GM21447 (cell line): ENCODE measurements around the gene ME3.

ENCODE experiments used
- ATAC-seq: cut with Tn5 transposase; IDR thresholded peaks from one replicate; pipeline ENCODE4 v1.9.1; 2021; ENCODE audit not compliant: unreplicated experiment

ME3 gene

DNA sequence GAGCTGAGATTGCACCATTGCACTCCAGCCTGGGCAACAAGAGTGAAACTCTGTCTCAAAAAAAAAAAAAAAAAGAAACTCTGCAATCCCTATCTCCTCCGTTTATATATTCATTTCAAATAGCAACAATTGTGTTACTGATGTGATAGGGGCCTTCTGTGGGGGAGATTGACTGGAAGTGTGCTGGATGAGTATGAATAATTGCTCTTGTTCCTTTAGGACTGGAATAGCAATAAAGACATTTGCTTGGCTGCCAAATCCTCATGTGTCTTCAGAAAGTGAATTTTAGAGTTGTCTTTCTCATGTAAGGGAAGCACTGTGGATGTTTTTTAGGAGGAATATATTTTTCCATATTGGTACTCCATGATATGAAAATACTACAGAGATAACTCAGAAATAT lies 21.1 kb upstream of the ME3 start:
- no peak for ATAC-seq

DNA sequence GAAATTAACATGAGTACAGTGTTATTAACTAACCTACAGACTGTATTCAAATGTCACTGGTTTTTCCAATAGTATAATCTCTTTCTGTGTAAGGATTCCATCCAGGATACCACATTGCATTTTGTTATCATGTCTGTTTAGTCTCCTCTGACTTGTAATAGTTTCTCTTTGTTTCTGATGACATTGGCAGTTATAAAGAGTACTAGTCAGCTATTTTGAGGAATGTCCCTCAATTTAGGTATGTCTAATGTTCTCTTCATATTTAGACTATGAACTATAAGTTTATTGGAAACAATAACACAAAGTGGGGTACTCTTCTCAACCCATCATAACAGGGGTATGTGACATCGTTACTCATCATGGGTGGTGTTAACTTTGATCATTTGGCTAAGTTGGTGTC lies 20.3 kb upstream of the ME3 start:
- ATAC-seq: no peak

DNA sequence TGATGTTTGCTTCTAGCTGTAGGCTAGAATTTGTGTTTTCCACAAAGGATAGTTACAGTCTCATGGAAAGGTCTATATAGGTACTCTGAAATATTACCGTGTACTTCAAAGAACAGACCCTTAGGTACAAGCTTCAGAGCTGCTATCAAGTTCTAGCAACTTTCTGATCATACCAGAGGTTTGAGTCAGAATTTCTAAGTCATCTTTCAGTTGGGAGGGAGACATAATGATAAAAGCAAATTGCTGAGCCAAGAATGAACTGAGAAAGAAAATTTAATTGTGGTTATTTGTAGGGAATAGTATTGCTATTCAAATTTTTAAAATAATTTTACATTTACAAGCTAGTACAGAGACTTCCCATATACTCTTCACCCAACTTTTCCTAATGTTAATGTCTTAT lies 19.9 kb upstream of the ME3 start:
- ATAC-seq: no peak

DNA sequence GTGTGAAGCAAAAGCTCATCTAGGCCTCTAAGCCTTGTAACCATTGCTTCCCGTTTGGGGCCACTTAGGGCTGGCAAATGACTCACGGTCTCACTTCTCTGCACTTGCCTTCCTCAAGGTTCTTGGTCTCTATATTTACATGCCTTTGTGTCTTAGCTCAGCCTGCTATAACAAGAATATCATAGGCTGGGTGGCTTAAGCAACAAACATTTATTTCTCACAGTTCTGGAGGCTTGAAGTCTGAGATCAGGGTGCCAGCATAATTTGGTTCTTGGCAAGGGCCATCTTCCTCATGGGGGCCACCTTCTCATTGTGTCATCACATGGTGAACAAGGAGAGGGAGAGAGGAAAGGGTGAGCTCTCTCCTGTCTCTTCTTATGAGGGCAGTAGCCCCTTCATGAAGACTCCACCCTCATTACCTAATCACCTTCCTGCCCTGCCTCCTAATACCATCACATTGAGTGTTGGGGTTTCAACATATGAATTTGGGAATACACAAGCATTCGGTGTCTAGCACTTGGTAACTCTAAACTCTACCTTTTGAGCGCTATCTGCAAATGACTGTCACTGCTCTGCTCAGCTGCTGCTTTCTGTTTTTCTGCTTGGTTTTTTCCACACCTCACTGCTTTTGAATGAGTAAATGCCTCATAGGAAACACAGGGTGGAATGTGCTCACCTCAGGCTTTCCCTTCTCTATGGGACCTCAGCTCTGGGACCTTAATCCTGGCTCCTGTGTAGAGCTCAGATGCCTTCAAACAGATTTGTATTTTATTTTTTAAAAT lies 16.2 kb upstream of the ME3 start:
- peak; percentile 79 for ATAC-seq

DNA sequence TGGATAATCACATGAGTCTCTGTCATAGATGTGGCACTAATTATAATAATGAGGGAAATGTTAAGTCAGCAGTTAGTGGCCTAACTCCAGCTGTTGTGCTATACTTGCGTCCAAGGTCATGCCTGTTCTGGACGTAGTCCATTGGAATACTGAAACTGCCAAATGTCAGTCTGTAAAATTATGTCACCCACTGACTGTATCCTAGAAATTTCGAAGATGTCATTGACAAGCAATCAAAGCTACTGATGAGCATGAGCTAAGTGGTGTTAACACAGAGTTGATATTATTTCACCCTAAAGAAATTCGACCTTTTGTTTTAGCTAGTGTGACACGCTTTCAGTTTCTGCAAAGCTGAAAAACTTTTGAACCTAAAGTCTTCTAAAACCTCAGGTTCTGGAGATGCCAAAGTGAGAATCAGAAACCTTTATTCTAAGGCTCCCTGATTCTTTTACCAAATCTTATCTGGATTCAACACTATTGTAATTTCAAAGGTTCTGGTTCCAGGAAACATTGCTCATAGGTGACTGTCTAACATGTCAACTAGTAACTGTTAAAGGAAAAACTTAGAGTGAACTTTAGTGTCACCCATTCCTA lies 14.9 kb upstream of the ME3 start:
- no peak for ATAC-seq

DNA sequence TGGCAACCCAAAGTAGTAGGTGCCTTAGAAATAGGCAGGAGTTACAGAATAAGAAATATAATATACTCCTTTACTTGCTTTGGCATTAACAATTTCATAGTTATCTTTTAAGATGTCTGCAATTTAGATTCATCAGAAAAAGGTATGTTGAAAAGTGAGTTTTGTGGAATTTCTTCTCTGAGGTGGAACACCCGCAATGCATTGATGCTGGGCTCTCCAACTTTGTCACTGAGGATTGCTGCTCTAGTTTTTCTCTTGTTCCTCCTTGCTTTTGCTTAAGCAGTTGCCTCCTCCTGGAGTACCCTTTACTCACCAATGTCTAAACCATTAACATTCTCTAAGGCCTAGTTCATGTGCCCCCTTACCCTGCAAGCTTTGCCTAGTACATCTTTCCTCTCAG lies 14.1 kb upstream of the ME3 start:
- ATAC-seq: no peak

DNA sequence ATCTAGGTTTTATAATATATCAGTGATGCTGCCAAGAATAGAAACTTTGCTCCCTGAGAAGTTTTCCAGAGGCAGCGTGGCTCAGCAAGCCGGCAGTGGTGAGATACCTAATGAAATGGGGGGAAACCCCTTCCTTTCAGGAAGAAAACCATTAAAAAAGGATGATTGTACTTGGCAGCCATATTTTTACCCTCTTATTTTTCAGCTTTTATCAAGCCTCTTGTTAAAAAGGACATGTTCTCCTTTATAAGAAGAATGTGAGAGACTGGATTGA lies 9.0 kb upstream of the ME3 start:
- ATAC-seq: no peak

DNA sequence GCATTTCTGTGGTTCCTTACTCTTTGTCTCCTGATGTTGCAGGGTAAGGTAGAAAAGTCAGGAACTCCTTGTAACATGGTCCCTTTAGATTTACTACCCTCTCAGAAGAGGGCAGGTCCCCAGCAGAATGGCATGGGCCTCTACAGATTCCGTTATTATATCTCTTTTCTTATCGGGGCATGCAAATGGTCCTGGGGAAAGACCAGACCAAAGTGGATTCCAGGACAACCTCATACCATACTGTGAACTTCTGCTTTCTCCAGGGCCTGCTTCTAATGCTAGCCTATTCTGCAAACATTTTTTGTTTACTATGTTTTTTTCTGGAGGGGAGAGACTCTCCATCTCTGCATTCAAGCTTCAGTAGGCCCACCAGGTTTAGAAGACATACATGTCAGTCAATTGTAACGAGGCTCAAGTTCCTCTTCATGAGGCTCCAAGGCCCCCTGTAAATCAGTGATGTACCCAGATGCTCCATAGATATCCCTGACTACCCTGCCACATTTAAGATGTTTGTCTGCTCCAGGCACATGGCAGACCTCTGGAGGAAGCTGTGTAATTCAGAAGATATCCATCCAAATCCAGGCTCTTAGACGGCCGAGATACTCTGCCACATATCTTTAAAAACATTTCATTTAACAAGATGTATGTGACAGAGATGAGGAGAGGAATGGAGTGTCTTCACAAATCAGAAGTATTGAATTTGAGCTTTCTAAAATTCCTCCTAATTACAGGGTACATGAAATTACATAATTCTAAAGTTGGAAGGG lies 8.5 kb upstream of the ME3 start:
- ATAC-seq: no peak

DNA sequence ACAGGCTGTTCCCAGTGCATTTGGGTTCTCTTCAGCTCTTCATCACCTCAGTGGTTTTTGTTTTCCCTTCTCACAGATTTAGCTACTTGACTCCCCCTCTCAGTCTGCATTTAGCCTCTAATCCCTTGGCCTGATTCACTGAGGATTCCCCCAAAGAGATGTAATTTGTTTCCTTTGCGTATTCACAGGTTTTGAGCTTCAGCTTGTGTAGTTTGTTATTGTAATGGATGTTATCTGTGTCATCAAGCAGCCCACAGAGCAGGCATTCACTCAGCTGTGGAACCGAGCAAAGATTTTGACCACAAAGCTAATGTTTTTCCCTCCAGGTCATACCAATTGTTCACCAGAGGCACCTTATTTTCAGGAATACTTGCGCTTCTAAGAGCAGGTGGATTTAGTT lies 6.4 kb upstream of the ME3 start:
- no peak for ATAC-seq

DNA sequence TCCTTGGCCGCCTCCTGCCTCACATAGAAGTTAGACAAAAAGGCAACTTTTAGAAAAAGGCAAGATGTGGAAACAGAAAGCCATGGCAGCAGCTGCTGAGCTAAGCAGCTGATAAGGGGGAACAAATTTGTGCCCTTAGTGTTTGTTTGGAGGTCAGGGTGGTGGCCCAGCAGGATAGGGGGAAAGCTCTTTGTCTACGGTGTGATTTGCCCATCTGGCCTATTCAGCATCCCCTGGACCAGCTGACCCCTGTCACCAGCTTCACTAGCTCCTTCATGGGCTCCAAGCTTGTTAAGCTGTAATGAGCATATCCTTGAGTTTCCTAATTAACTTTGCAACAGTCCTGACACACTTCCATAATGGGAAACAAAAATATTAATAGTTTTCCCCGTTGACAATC lies 5.9 kb upstream of the ME3 start:
- ATAC-seq: no peak

DNA sequence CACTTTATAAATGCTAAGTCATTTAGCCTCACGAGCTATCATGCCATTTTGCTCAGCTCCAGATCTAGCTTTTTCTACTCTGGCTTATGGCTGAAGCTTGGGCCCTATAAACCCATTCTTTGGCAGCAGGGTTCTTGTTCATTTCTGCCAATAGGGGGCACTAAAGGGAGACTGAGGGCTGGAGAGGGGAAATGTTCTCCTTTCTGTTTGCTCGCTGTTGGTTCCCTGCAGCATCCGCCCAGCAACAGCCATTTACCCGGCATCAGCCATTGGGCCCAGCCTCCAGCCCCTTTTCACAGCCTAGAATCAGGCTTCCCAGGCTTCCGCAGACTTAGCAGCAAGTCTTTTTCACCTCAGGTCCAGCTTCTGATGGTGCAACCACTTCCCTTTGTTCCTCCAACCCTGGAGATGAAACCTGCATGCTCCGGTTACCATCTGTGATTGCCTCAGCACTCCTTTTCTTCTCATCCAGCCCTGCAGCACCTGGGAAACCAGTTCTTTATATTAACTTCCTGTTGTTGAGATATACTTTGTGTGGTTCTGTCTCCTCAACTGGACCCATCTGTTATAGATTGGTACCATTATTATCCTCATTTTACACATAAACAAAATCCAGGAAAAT lies 4.2 kb upstream of the ME3 start:
- ATAC-seq: no peak

DNA sequence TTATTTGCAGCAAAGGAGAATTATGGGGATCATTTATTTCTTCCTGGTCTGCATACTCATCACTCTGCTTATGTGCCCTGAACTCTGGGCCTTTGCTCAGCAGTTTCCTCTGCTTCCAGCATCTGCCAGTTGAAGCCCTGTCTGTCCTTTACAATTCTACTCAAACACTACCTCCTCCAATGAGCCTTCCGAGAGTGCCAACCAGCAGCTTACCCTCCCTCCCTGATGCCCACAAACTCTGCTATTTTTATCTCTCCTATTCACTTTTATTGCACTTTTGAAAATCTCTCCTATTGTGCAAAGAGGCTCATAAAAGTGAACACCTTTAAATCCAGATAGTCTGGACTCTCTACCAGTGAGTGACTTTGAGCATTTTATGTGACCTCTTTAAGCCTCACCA lies 3.6 kb upstream of the ME3 start:
- no peak for ATAC-seq

DNA sequence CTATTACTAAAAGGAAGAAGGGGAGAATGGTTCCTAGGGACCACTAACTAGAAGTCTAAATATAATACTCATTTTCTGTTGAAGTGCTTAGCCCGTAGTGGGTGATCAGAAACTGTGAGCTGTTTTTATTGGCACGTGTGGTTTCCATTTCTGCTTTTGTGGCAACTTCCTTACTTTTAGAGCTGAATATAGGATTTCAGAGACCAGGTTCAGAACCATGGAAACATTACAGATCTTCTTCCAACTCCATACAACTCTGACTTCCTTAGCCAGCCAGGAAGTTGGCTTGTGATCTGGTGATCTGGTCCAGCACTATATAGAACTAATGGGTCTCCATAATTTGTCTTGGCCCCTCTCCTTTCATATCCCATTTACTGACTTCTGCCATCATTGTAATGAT lies 2.6 kb upstream of the ME3 start:
- no peak for ATAC-seq

DNA sequence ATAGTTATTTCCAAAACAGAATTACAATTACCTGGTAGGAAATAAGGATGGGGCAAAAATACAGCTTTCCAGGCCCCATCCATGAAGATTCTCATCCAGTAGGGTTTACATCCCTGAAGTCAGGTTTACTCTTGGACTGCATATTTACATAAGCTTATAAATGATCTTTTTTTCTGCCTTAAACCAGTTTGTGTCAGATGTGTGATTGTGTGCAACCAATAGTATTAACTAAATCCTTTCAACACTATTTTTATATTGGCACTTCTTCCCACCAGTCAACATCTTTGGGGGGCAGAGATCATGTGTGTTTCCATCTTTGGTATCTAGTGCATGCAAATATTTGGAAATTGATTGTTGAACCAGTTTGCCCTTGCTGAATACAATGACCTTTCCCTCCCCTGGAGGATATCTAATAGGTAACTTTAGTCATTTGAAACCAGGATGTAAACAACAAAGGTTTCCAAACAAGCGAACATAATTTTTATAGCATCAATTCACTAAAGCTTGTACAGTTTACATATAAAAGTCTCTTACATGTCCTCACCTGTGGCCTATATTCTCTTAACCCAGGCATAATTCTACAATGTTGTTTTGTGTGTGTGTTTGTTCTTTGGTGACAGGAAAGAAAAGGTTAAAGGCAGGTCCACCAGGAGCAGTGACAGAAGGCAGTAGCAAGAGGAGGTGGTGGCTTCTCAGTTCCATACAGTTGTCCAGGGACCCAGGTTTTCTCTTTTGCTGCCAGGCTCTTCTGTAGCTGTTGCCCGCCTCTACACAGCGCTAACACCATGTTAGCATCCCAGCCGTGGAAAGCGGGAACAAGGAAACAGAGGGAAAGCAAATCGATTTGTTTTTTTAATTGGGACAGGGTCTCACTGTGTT lies 1.7 kb upstream of the ME3 start:
- no peak for ATAC-seq

DNA sequence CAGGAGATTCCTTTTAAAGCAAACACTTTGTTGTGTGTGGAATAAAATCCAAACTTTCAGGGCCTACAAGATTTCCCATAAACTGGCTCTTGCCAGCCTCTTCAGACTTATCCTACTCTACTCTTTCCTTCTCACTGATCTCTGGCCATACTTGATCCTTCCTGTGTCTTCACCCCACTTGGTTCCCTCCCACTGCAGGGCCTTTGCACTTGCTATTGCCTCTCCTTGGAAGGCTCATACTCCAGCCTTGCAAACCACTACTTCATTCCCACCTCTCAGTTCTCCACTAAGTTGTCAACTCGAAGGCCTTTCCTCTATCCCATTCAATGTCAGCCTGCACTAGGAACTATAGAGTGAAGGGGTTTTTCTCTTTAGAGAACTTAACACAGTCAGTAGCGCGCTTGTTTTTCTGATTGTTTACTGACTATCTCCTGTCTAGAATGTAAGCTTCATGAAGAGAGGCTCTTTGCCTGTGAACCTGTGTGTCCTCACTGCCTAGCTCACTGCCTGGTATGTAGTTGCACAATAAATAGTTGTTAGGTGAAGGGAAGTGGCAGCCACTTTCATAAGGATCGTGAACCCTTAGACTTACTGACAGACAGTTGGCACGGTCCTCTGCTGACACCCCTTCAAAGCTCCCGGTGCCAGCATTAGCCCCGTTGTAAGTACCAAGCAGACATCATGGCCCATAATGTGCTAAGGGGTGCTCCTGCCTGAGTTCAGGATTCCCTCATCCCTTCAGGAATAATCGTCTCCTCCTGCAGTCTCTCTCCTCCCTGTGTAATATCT lies 833 bp upstream of the ME3 start:
- ATAC-seq: no peak

DNA sequence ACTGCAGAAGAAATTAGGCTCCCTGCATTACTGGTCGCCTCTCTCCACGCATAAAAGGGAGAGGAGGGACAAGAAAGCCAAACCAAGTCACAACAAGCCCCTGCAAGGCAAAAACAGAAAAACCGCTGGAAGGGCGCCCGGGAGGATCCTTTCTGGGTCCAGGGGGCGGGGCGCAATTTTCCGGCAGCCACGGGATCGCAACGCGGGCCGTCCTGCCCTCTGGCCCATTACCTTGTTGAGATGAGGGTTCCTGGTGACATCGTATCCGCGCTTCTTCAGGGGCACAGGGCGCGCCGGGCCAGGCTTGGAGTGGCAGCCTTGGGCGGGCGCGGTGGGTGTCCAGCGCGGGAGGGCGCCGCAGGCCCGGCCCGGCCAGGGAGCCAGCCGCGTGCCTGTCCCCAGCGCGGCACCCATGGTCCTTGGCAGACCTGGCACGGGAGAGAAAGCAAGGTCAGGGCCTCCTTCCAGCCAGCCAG lies 847 bp downstream of the ME3 start:
- ATAC-seq: no peak

DNA sequence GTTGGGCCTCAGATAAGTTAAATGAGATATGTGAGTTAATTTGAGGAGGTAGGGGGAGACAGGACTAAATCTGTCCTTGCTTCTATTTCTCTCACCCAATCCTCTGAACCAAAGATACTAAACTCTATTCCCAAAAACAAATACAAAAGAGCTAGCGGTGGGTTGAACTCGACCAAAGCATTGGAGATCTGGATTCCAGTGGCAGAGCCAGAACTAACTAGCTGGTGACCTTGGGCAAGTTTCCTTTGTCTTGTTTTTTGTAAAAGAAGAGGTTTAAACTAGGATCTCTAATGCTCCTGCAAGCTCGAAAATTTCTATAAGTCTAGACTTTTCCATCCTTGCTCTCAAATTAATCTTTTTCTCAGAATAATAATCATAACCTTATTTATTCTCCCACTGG lies 1.5 kb downstream of the ME3 start:
- no peak for ATAC-seq

DNA sequence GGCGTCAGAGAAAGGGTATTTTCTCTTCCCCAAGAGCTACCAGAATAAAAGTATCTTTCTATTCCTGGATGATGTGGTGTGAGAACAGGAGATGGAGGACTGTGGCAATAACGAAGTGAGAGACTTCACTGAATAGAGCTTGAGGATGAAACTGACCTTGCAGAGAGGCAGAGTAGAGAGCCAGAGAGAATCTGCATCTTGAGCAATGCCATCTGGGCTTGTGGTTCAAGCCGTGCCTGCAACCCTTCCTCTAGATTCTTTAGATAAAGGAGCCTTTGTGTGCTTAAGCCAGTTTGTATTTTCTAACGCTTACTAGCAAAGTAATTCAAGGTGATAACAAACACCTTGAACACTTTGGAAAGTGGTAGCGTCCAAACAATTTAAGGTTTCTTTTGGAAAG lies 2.2 kb downstream of the ME3 start:
- ATAC-seq: no peak

DNA sequence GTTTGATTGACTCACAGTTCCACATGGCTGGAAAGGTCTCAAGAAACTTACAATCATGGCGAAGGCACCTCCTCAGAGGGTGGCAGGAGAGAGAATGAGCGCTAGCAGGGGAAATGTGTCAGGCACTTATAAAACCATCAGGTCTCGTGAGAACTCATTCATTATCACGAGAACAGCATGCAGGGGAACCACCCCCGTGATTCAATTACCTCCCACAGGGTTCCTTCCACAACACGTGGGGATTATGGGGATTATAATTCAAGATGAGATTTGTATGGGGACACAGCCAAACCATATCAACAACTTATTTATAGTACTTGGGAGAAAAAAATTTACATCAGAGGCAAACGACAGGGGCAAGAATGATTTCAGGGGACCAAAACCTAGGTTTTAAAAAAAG lies 3.0 kb downstream of the ME3 start:
- no peak for ATAC-seq

DNA sequence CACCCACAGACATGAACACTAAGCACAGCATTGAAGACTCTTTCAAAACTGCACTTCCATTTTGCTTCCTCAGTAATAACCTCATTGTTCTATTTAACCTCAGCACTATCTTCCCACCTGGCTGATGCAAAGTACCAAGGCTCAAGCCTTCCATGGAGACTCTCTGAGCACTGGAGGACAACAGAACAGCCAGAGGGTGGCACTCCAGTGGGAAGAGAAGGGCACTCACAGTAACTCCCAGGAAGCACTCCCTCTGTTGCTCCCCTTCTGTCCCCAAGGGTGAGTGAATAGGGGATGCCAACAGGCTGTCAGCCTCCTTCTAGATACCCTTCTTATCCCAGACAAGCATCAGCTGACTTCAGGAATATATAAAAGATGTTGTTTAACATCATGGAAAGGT lies 3.5 kb downstream of the ME3 start:
- ATAC-seq: no peak
